ENCODE data around the gene GRIN2A.

GRIN2A gene

DNA sequence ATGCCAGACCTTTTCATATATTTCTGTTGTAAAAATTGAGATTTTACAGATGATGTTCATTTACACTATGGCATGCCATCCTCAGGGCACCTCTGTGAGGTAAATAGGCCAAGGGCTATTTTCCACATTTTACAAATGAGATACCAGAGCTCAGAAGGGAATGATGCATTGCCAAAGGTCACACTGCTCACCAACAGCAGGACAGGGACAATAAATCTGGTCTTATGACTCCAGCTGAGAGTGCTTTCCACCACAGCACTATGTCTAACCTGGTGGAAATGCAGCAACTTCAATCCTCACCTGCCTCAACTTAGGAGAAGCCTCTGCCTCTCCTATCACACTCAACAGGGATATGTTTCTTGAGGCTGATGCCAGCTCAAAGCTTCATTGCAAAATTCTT lies 40.6 kb downstream of the GRIN2A start:
- TF ChIP-seq, protein P1, sequence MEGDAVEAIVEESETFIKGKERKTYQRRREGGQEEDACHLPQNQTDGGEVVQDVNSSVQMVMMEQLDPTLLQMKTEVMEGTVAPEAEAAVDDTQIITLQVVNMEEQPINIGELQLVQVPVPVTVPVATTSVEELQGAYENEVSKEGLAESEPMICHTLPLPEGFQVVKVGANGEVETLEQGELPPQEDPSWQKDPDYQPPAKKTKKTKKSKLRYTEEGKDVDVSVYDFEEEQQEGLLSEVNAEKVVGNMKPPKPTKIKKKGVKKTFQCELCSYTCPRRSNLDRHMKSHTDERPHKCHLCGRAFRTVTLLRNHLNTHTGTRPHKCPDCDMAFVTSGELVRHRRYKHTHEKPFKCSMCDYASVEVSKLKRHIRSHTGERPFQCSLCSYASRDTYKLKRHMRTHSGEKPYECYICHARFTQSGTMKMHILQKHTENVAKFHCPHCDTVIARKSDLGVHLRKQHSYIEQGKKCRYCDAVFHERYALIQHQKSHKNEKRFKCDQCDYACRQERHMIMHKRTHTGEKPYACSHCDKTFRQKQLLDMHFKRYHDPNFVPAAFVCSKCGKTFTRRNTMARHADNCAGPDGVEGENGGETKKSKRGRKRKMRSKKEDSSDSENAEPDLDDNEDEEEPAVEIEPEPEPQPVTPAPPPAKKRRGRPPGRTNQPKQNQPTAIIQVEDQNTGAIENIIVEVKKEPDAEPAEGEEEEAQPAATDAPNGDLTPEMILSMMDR (IDR thresholded peaks at IDR 0.05; ENCODE audit: unreplicated experiment in 3 of 3) = no peak
- Mint-ChIP-seq H3K27me3 (ENCODE audit: low read depth) (no peaks in the 10 kb centered on the region), H3K36me3 (ENCODE audit: low read depth) (no peaks in the 10 kb centered on the region), H3K4me1 (no peaks in the 10 kb centered on the region), H3K9me3 (no peaks in the 10 kb centered on the region), H3K27ac (no peak overlapping the region), H3K4me3 (no peak overlapping the region)

DNA sequence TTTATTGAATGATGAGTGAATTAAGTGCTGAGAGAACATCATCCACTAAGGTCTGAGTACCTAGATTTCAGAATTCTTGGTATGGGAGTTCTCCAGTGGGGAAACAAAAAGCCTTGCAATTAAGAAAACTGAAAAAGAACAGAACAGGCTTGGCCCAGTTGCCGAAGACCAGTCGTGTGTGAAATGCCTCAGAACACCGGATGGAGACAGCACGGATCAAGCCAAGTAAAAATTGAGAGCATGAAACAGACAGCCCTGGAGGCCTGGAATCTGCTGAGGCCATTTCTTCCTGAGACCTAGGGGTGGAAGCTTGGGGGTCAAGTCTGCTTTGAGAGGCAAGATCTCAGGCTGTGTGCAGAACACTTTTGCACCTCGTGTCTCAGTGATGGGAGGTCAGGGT lies 43.3 kb downstream of the GRIN2A start:
- Mint-ChIP-seq H3K9me3 (no peaks in the 10 kb centered on the region), H3K4me1 (no peaks in the 10 kb centered on the region), H3K27ac (no peak overlapping the region), H3K36me3 (ENCODE audit: low read depth) (no peaks in the 10 kb centered on the region), H3K27me3 (ENCODE audit: low read depth) (no peaks in the 10 kb centered on the region), H3K4me3 (no peak overlapping the region)
- TF ChIP-seq, protein P1 (IDR thresholded peaks at IDR 0.05; ENCODE audit: unreplicated experiment in 3 of 3) = no peak

DNA sequence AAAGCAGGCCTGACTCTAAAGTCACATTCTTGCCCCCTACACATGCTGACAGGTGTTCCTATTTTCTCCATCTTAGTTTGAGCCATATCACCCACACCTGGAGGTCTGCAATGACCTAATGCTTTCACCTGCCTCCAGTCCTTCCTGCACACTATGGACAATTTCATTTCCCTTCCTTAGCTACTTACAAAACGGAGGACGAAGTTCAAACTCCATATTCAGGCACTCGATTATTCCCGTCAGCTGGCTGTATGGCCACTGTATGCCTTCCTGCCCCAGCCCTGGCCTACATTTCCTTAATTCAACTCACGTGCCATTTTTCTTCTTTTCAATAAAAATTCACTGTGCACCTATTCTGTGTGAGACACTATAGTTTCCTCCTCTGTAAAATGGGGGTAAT lies 44.9 kb downstream of the GRIN2A start:
- no peaks in the 10 kb centered on the region for H3K4me1 Mint-ChIP-seq
- H3K4me3 Mint-ChIP-seq = no peak overlapping the region
- peaks cover 4% of the 10 kb centered on the region for H3K36me3 Mint-ChIP-seq (ENCODE audit: low read depth)
- TF ChIP-seq, protein P1 (IDR thresholded peaks at IDR 0.05; ENCODE audit: unreplicated experiment in 3 of 3) = no peak
- H3K9me3 Mint-ChIP-seq = peaks cover 3% of the 10 kb centered on the region
- no peaks in the 10 kb centered on the region for H3K27me3 Mint-ChIP-seq (ENCODE audit: low read depth)
- no peak overlapping the region for H3K27ac Mint-ChIP-seq

DNA sequence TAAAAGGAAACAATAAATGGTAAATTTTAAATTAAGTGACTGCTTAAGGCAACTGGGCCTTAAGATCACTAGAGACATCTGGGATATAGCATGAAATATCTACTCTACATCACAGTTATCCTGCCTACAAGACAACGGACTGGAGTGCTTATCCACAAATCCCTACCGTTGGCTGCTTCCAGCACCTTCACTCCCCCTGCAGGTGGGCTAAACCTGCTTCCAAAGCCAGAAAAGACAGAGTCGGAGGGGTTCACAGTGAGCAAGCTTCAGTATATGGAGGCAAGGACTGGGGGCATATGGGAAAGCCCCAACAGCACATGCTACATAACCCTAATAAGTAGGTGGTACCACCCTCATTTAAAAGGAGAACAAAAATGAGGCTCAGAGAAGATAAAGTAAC lies 45.3 kb downstream of the GRIN2A start:
- no peak overlapping the region for H3K27ac Mint-ChIP-seq
- TF ChIP-seq, protein P1 (IDR thresholded peaks at IDR 0.05; ENCODE audit: unreplicated experiment in 3 of 3) = no peak
- H3K27me3 Mint-ChIP-seq (ENCODE audit: low read depth) = no peaks in the 10 kb centered on the region

DNA sequence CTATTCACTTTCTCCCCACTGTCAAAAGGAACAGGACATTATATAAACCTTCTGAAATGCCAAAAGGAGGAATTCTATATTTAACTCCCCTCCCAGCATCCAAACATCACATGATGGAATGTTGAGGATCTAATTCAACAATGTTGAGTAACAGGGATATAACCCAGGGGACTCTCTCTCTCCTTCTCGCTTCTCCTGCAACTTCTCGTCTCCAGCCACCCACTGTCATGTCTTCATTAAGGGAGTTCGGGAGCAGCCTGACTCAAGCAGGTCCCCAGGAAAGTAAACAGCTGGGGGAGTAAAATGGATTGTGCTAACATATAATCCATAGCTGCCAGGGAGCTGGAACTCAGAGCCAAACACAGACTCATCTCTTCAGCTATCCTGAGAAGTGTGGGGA lies 51.7 kb downstream of the GRIN2A start:
- peaks cover 27% of the 10 kb centered on the region for H3K4me1 Mint-ChIP-seq
- no peaks in the 10 kb centered on the region for H3K27me3 Mint-ChIP-seq (ENCODE audit: low read depth)
- H3K4me3 Mint-ChIP-seq = no peak overlapping the region
- H3K9me3 Mint-ChIP-seq = peaks cover 3% of the 10 kb centered on the region
- TF ChIP-seq, protein P1 (IDR thresholded peaks at IDR 0.05; ENCODE audit: unreplicated experiment in 3 of 3) = no peak
- H3K36me3 Mint-ChIP-seq (ENCODE audit: low read depth) = peaks cover 4% of the 10 kb centered on the region
- no peak overlapping the region for H3K27ac Mint-ChIP-seq

More for the DNA sequence above, 45.3 kb downstream of the GRIN2A start:
- Mint-ChIP-seq H3K4me3 (no peak overlapping the region), H3K4me1 (no peaks in the 10 kb centered on the region), H3K9me3 (peaks cover 3% of the 10 kb centered on the region), H3K36me3 (ENCODE audit: low read depth) (peaks cover 4% of the 10 kb centered on the region)

DNA sequence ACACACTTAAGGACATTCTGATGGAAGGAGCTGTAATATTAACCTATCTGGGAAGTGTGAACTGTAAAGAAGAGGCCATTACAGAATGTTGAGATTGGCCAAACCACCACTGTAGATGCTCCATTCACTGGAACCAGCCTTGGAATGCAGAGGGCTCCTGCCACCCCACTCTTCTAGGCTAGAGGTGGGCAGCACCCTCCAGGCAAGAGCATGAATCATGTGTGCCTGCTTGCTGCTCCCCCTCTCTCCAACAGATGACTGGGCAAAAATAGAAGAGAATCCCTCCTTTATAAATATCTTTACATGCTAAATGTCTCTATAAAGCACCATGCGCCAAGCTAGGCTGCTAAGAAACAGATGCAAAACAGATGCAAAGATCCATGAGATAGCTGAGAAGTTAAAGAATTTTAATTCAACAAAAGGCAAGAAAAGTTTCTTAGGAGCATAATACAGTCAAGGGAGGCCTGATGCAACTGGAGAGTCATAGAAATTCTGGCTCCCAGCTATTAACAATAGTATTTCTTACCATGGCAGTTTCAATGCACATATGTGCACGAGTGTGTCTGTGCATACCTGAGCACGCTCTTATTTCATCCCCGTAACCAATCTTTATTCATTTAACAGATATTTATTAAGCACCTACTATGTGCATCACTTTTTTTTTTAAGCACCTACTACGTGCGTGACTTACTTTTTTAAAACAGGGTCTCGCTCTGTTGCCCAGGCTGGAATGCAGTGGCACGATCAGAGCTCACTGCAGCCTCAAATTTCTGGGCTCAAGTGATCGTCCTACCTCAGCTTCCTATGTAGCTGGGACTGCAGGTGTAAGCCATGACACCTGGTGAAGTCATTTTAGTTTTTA lies 53.6 kb downstream of the GRIN2A start:
- Mint-ChIP-seq H3K4me1 (peaks cover 27% of the 10 kb centered on the region), H3K4me3 (no peak overlapping the region), H3K27ac (no peak overlapping the region), H3K36me3 (ENCODE audit: low read depth) (peaks cover 4% of the 10 kb centered on the region), H3K27me3 (ENCODE audit: low read depth) (peaks cover 8% of the 10 kb centered on the region), H3K9me3 (peaks cover 3% of the 10 kb centered on the region)
- TF ChIP-seq, protein P1 (IDR thresholded peaks at IDR 0.05; ENCODE audit: unreplicated experiment in 3 of 3) = no peak

Data from nephron (organoid).